Measurements from ENCODE around the gene PLSCR3.

DNA sequence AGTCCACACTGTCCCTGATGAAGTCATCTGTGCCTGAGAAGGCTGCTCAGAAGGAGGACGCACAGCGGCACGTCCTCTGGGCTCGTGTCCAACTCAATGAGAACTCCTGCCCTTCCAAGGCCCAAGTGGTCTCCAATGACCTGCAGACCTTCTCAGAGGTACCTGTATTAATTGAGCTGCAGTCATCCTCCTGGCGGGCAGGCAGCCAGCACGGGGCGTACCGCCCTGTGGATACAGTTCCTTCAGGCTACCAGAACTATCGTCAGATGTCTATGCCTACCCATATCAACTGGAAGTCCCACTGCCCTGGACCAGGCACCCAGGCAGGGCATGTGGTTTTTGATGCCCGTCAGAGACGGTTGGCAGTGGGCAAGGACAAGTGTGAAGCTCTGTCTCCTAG is 38.0 kb upstream of the PLSCR3 start:
- TF ChIP-seq, protein P1, sequence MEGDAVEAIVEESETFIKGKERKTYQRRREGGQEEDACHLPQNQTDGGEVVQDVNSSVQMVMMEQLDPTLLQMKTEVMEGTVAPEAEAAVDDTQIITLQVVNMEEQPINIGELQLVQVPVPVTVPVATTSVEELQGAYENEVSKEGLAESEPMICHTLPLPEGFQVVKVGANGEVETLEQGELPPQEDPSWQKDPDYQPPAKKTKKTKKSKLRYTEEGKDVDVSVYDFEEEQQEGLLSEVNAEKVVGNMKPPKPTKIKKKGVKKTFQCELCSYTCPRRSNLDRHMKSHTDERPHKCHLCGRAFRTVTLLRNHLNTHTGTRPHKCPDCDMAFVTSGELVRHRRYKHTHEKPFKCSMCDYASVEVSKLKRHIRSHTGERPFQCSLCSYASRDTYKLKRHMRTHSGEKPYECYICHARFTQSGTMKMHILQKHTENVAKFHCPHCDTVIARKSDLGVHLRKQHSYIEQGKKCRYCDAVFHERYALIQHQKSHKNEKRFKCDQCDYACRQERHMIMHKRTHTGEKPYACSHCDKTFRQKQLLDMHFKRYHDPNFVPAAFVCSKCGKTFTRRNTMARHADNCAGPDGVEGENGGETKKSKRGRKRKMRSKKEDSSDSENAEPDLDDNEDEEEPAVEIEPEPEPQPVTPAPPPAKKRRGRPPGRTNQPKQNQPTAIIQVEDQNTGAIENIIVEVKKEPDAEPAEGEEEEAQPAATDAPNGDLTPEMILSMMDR (conservative IDR thresholded peaks at IDR 0.05): no peak
- no peak for TF ChIP-seq ZFX (IDR thresholded peaks at IDR 0.05)
